NCI-H2107 treated with DMSO at 0.1 percent for 48 hours (cell line): ENCODE data around the gene MED1.
A peak's percentile ranks its signal among the peaks of the same experiment; 100 is the strongest.
"Not testable (repeated sequence)": the region's sequence is repeated elsewhere in the genome, so short reads cannot be mapped to it uniquely, and the experiment has no call there.

ENCODE experiments used
- DNase-seq: peaks from one replicate; lab custom pipeline; 2025; ENCODE audit not compliant: unreplicated experiment; lab: John Stamatoyannopoulos, UW

Gene MED1

GRCh38 chr17:39416141-39416540, 34.9 kb downstream of the MED1 start:
- DNase-seq, result no peak

GRCh38 chr17:39410279-39410678, 40.8 kb downstream of the MED1 start:
- no peak for DNase-seq

- DNase-seq, result no peak
These were observed 42.7 kb downstream of the MED1 start for GRCh38 chr17:39408360-39408759.

- no peak for DNase-seq
These were observed 44.1 kb downstream of the MED1 start for GRCh38 chr17:39406951-39407350.

GRCh38 chr17:39405436-39405835, 45.6 kb downstream of the MED1 start:
- DNase-seq, result no peak

GRCh38 chr17:39404542-39405378, 46.3 kb downstream of the MED1 start:
- no peak for DNase-seq

GRCh38 chr17:39402890-39403605, 48.0 kb downstream of the MED1 start:
- no peak for DNase-seq

- DNase-seq, result peak; percentile 85
These were observed 48.7 kb downstream of the MED1 start for GRCh38 chr17:39402244-39402889.

- peak; percentile 76 for DNase-seq
These were observed 49.4 kb downstream of the MED1 start, which contains the start of gene FBXL20 for GRCh38 chr17:39401412-39402243. FBXL20 (minus strand) TSS chr17:39401626; CDS start chr17:39401402, 224 bp downstream.

GRCh38 chr17:39400547-39401411, 50.3 kb downstream of the MED1 start:
- no peak for DNase-seq

GRCh38 chr17:39399791-39400190, 51.3 kb downstream of the MED1 start:
- DNase-seq, result no peak

GRCh38 chr17:39393736-39394135, 57.3 kb downstream of the MED1 start:
- no peak for DNase-seq

- DNase-seq, result no peak
These were observed 59.6 kb downstream of the MED1 start for GRCh38 chr17:39391448-39391847.

GRCh38 chr17:39385040-39385439, 66.0 kb downstream of the MED1 start:
- no peak for DNase-seq

- DNase-seq, result no peak
These were observed 70.9 kb downstream of the MED1 start for GRCh38 chr17:39380144-39380543.

GRCh38 chr17:39376434-39376833, 74.6 kb downstream of the MED1 start:
- DNase-seq, result no peak

- not testable (repeated sequence) for DNase-seq
These were observed 83.3 kb downstream of the MED1 start for GRCh38 chr17:39367805-39368204.

- DNase-seq, result no peak
These were observed 85.2 kb downstream of the MED1 start for GRCh38 chr17:39365872-39366271.

- no peak for DNase-seq
These were observed 85.8 kb downstream of the MED1 start for GRCh38 chr17:39365242-39365641.
